DMS153 treated with DMSO at 0.1 percent for 48 hours (cell line): ENCODE data around the gene MARS1.
A peak's percentile ranks its signal among the peaks of the same experiment; 100 is the strongest.
"Not testable (repeated sequence)": the region's sequence is repeated elsewhere in the genome, so short reads cannot be mapped to it uniquely, and the experiment has no call there.

Experiments
- DNase-seq: peaks from one replicate; lab custom pipeline; 2025; ENCODE audit not compliant: unreplicated experiment; lab: John Stamatoyannopoulos, UW

The MARS1 gene

DNA sequence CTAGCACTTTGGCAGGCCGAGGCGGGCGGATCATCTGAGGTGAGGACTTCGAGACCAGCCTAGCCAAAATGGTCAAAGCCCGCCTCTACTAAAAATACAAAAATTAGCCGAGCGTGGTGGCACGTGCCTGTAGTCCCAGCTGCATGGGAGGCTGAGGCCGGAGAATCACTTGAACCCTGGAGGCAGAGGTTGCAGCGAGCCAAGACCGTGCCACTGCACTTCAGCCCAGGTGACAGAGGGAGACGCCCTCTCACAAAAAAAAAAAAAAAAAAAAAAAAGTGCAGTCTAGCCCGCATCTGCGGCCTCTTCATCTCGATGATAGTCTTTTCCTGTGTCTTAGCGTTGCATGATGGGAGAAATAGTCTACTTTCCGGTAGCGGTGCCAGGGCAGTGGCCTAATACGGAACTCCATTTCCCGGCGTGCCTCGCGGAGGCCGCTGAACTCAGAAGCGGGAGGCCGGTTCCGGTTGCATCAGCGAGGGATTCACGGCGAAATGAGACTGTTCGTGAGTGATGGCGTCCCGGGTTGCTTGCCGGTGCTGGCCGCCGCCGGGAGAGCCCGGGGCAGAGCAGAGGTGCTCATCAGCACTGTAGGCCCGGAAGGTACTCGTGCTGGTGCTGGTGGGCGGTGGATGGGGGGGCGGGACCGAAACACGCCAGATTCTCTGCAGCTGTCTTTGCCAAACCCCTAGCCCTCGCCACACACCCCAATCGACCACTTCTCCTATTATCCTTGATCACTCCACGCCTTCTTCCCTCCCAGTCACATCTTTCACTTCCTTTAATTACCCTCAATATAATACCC is at the start of gene MARS1:
MARS1 (plus strand) TSS at position 472 of the 805 bp plus-strand sequence; CDS start at position 495, 23 bp downstream.
- peak; percentile 92 for DNase-seq

GRCh38 chr12:57438400-57438799 is 49.5 kb upstream of the MARS1 start:
- DNase-seq, result no peak

DNA sequence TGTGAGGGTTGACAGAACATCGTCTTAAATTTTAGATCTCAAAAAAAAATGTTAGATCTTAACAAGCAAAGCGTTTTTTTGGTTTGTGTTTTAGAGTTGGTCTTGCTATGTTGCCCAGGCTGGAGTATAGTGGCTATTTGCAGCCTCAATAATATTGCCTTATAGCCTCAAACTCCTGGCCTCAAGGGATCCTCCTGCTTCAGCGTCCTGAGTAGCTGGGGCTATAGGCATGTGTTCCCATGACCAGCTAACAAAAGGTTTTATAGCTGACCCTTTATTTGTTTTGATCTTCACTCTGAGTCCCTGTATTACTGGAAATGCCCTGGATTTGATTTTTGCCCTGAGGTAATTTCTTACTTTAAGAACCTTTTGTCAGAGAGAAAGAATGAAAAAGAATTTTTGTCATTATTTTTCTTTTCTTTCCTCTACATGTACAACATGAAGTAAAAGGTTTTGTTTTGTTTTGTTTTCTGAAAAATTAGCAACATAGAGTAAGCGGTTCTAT is 48.1 kb upstream of the MARS1 start:
- DNase-seq, result no peak

DNA sequence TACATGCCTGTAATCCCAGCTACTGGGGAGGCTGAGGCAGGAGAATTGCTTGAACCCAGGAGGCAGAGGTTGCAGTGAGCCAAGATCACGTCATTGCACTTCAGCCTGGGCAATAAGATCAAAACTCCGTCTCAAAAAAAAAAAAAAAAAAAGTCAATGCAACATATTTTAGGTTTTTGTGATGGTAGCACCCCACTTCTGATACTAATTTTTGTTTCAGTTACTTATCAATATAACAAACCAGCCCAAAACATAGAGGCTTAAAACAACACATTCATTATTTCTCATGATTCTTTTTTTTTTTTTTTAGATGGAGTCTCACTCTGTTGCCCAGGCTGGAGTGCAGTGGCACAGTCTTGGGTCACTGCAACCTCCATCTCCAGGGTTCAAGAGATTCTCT is 46.5 kb upstream of the MARS1 start:
- DNase-seq, result not testable (repeated sequence)

- DNase-seq, result no peak
Observed at GRCh38 chr12:57441846-57442427, 45.9 kb upstream of the MARS1 start.

DNA sequence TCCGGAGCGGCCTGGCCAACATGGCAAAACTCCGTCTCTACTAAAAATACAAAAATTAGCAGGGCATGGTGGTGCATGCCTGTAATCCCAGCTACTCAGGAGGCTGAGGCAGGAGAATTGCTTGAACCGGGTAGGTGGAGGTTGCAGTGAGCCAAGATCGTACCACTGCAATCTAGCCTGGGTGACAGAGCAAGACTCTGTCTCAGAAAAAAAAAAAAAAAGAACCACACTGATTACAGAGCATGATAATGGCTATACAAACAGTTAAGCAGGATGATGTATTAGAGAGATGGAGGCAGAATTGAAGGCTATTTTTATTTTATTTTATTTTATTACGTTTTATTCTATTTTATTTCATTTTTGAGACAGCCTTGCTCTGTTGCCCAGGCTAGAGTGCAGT is 43.5 kb upstream of the MARS1 start:
- DNase-seq, result not testable (repeated sequence)

DNA sequence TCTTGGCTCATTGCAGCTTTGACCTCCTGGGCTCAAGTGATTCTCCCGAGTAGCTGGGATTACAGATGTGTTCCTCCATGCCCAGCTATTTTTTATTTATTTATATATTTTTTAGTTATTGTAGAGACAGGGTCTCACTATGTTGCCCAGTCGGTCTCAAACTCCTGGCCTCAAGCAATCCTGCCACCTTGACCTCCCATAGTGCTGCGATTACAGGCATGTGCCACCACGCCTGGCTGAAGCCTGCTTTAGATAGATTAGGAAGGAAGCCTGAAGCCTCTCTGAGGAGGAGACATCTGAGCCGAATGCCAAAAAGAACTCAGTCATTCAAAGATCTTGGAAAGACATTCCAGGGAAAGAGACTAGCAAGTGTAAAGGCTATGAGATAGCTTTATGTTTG is 43.1 kb upstream of the MARS1 start:
- no peak for DNase-seq

DNA sequence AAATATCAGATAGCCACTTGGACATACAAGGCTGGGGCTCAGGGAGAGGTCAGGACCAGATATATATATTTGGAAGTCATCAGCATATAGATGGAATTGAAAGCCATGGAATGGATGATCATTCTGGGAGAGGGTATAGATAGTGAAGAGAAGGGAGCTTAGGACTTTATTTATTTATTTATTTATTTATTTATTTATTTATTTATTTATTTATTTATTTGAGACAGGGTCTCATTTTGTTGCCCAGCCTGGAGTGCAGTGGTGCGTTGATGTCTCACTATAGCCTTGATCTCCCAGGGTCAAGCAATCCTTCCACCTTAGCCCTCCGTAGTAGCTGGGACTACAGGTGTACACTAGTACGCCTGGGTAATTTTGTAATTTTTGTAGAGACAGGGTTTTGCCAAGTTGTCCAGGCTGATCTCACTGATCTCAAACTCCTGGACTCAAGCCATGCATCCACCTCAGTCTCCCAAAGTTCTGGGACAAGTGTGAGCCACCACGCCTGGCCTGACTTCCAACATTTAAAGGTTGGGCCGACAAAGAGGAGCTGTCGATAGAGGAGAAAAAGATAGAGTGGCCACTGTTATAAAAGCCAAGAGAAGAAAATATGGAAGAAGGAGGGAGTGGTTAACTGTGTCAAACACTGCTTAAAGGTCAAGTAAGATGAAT is 41.4 kb upstream of the MARS1 start:
- DNase-seq, result no peak

DNA sequence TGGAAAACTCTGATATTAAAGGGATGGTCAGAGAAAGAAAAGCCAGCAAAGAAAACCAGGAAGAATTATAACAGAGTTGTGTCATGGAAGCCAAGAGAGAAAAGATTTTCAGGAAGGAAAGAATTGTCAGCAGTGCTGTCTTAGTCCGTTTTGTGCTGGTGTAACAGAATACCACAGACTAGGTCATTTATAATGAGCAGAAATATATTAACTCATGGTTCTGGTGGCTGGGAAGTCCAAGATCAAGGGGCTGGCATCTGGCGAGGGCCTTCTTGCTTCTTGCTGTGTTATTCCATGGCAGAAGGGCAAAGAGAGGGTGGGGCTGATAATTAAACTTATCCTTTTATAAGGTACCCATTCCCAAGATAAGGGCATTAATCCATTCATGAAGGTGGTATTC is 39.2 kb upstream of the MARS1 start:
- DNase-seq, result no peak

- no peak for DNase-seq
Observed at GRCh38 chr12:57449375-57449774, 38.5 kb upstream of the MARS1 start.

DNA sequence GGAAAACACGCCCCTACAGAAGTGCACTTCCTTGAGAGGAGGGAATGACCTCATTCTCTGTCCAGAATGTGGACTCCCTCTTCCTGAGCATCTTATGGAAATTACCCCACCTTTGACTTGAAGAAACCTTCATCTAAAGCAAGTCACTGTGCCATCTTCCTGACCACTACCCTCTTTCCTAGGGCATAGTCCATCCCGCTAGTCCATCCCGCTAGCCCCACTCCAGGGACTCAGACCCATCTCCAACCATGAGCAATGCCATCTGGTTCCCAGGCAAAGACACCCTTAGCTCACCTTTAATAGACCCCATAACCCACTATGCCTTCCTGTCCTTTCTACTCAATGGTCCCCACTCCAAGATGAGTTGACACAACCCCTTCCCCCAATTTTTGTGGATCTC is 37.8 kb upstream of the MARS1 start:
- no peak for DNase-seq

DNA sequence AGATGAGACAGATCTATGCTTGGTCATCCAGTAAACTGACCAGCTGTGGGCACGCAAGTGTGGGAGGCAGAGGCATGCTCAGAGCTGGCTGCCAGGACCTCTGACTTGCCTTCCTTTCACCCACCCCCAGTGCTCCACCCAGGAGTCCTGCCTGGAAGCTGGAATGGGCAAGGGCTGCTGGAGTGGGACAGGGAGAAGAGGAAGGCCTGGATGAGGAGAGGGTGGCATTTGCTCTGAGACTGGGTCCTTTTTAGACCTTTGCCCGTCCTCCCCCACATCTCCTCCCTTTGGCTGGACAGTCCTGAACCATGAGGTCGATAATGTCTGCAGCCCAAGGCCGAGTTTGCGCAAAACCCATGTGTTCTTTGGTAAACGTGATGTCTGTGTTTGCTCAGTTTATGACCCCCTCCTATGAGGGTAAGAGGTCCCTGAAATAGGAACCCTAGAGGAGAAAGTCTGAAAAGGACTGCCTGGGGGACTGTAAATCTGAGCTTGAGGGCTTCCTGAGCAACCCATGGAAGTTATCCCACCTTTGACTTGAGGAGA is 36.6 kb upstream of the MARS1 start:
- DNase-seq, result no peak

GRCh38 chr12:57452181-57452936 is 35.5 kb upstream of the MARS1 start:
- no peak for DNase-seq

GRCh38 chr12:57452937-57453509 is 34.8 kb upstream of the MARS1 start:
- peak; percentile 25 for DNase-seq

DNA sequence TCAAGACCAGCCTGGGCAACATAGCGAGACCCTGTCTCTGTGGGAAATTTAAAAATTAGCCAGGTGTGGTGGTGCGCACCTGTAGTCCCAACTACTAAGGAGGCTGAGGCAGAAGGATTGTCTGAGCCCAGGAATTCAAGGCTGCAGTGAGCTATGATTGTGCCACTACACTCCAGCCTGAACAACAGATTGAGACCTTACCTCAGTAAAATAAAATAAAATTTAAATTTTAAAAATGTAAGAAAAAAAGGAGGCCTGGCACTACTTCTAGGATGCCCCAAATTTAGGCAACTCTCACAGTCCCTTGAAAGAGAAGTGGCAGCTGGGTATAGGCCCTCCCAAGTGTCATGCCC is 33.7 kb upstream of the MARS1 start:
- no peak for DNase-seq

DNA sequence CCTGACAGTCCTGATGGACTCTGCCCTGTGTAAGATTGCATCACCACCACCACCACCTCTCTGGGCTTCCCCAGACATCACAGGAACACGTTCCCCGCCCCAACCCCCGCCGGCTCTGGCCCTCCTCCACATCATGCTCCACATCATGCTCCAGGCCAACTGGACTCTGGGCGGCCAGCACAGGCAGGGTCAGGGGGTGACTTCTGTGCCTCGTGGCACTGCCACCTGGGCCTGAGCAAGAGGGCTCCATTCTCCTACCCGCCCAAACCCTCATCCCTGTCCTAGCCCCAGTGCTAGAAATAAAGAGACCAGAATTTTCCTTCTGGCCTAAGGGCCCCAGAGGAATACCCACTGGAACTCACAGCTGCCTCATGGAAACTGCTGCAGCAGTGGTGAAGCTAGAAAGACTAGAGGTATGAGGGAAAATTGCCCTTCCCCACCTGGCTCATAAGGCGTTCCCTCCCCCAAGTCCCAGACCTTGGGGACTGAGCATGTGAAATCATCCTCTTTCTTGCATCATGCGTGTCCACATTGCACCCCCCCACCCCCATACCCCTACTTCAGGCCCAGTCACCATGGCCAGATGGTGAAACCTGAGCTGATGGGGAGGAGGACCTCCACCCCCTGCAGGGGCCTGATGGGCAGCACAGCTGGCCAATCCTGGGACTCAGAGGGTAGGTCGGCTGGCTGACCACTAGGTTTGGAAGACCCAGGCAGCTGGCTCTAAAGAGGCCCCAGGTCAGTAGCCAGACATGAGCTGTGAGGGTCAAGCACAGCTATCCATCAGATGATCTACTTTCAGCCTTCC is 33.1 kb upstream of the MARS1 start, which contains the start of gene INHBE:
INHBE (plus strand) TSS at position 742 of the 808 bp plus-strand sequence. CDS start 230 bp downstream, outside the sequence.
- no peak for DNase-seq

DNA sequence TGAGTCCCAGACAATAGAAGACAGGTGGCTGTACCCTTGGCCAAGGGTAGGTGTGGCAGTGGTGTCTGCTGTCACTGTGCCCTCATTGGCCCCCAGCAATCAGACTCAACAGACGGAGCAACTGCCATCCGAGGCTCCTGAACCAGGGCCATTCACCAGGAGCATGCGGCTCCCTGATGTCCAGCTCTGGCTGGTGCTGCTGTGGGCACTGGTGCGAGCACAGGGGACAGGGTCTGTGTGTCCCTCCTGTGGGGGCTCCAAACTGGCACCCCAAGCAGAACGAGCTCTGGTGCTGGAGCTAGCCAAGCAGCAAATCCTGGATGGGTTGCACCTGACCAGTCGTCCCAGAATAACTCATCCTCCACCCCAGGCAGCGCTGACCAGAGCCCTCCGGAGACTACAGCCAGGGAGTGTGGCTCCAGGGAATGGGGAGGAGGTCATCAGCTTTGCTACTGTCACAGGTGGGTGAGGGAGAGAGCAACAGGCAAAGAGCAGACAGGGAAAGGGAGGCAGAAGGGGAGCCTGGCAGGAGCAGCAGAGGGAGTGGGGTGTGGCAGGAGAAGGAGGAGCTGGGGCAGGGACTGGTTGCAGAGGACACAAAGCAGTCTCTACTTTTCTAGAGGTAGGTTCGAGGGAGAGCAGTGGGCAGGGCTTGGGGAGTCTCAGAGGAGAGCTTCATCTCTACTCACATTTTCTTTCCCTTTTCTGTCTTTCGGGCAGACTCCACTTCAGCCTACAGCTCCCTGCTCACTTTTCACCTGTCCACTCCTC is 32.3 kb upstream of the MARS1 start:
- DNase-seq, result no peak

- DNase-seq, result no peak
Observed at GRCh38 chr12:57456145-57456700, 31.6 kb upstream of the MARS1 start.
